IPS-NIHi7 (cell line): ENCODE data around the gene HRCT1.

Experiments used
- DNase-seq: peaks from one replicate; pipeline ENCODE4 v3.0.0; 2012; ENCODE audit warnings: mixed read lengths; ENCODE audit errors: extremely low spot score

HRCT1 gene

DNA sequence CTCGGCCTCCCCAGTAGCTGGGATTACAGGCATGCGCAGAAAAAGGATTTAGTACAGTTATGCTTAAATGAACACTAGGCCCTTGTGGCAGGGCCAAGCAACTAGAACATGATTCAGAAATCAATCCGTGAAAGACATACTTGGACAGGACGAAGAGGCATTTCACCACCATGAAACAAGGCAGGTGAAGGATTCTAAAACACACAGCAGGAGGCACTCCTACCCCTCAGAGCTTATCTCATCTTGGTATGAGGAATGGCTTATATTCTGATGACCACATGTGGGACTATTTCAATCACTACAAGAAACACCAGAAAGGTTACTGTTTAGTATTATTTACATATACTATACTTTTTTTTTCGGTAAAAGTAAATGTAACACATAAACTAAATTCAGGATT, 36.3 kb downstream of the HRCT1 start:
- no peak for DNase-seq

GRCh38 chr9:35944173-35944572, 38.2 kb downstream of the HRCT1 start:
- no peak for DNase-seq

- DNase-seq: no peak
Measured at GRCh38 chr9:35944841-35945240, 38.8 kb downstream of the HRCT1 start.

DNA sequence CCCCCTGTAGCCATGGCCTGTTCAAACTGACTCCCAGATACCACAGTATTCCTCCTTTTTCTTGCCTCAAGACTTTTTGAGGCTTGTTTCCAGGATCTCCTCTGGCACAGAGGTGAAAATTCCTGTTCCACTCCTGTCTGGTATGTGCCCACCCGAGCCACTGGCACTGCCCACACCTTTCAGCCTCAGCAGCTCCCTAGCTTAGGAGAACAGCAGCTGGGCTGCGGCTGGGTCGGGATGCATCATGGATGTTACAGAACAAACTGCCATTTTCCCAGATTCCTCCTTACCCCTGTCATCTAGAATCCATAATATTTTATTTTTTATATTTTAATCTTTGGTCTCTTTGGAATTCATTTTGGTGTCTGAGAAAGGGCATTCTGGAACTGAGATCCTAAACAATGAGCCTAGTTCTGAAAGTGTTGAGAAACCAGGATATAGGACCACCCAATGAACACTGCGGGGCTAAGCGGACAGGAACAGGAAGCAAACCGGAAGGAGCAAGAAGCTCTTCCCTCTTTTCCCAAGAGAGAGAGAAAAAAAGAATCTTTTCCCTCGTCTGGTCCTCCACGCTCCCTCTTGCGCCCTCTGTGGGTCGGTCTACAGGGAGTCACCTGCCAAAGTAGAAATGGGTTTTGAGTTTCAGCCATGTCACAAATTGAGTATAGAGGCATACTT, 39.5 kb downstream of the HRCT1 start:
- peak; percentile 92 for DNase-seq

DNA sequence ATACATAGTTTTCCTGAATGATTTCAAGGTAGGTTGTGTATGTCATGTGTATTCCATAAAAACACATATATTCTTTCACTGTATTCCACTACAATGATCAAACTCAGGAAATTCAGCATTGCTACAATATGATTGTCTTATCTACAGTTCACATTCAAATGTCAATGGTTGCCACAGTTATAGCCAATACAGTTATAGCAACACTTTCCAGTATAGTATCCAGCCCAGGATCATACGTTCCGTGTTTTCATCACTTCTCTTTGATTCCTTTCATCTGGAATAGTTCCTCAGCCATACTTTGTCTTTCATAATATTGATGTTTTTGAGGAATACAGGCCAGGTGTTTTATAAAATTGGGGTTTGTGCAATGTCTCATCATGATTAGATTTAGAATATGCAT, 42.4 kb downstream of the HRCT1 start:
- no peak for DNase-seq

GRCh38 chr9:35948901-35949318, 42.9 kb downstream of the HRCT1 start:
- DNase-seq: no peak

DNA sequence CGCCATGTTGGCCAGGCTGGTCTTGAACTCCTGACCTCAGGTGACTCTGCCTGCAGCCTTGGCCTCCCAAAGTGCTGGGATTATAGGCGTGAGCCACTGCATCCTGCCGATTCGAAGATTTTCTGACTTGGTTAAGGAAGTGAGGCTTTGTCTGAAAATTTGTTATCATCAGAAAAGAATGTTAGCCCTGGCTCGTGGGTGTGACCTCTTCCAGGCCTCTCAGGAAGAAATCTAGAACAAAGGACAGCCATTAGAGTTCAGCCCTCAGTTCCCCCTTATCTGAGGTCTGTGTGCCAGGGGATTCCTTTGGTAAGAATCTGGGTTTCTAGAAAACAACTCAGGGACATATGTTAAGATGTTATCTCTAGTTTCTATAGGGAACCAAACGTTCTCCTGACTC, 45.7 kb downstream of the HRCT1 start:
- DNase-seq: no peak

DNA sequence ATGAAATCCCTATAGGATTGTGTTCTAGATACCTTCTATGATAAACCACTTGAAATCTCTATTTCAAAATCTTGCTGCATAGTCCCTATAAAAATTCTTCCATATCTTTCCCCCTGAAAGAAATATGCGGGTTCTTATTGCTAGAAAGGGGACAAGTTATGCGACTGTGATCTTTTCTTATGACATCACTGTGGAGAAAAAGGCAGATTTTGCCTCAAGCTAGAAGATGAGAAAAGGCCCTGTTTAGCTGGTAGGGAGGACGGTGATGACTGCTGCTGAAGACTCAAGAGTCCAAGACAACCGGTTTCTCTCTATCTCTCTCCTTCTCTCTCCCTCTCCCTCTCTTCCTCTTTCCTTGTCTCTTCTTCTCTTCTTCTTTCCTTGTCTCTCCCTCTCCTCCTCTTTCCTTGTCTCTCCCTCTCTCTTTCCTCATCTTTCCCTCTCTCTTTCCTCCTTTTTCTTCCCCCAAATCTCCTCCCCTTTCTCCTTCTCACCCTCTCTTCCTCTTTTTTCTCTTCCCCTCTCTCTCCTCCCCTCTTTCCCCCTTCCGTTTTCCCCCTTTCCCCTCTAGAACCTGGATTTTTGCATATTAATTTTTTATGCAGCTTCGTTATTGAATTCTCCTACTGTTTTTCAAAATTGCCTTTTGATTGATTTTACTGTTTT, 46.7 kb downstream of the HRCT1 start:
- DNase-seq: no peak

GRCh38 chr9:35954942-35955546, 49.0 kb downstream of the HRCT1 start:
- DNase-seq: peak; percentile 72

- DNase-seq: no peak
Measured at GRCh38 chr9:35956651-35957050, 50.6 kb downstream of the HRCT1 start.
